CD14-positive monocyte (primary cell): ENCODE results near the gene KMT2C. TPM values are rescaled to one million over a fixed set of nuclear protein-coding genes. Genes with fewer than 3 reads are reported as not detected.
A peak's percentile ranks its signal among the peaks of the same experiment; 100 is the strongest.

Experiments used
- DNase-seq, 3 donors: peaks; one replicate each; pipeline ENCODE4 v3.0.0-alpha.2; 2011 to 2022
- H2AFZ ChIP-seq: 2 replicates; pipeline ENCODE4 v1.6.0; 2012; ENCODE audit warnings: mild to moderate bottlenecking, low read depth, low read length, inconsistent platforms; ENCODE audit not compliant: insufficient read depth, poor library complexity, severe bottlenecking
- H3K27ac ChIP-seq, 2 donors: 1 replicate in 1 of 2; 2 replicates in 1 of 2; pipeline ENCODE4 v1.5.1; 2012 to 2013; ENCODE audit warnings: low read length in 2 of 2, control low read depth in 1 of 2, inconsistent platforms in 1 of 2, low read depth in 1 of 2, mild to moderate bottlenecking in 1 of 2
- H3K27me3 ChIP-seq, 2 donors: one replicate each; pipeline versions ENCODE4 v1.6.0 to v1.6.1; 2011 to 2013; ENCODE audit warnings: low read length in 2 of 2; ENCODE audit not compliant: control insufficient read depth in 2 of 2, insufficient read depth in 2 of 2
- H3K36me3 ChIP-seq, 2 donors: replicated peaks in 1 of 2; 1 replicate in 1 of 2; 2 replicates in 1 of 2; pipeline versions ENCODE4 v1.5.1 to v1.6.1; 2012 to 2013; ENCODE audit warnings: low read length in 2 of 2, control low read depth in 1 of 2, inconsistent platforms in 1 of 2, mild to moderate bottlenecking in 1 of 2; ENCODE audit not compliant: insufficient read depth in 2 of 2, control insufficient read depth in 1 of 2
- H3K4me1 ChIP-seq, 2 donors: 1 replicate in 1 of 2; 2 replicates in 1 of 2; pipeline versions ENCODE4 v1.5.1 to v1.6.1; 2012 to 2013; ENCODE audit warnings: low read length in 2 of 2, control low read depth in 1 of 2, inconsistent platforms in 1 of 2, mild to moderate bottlenecking in 1 of 2, moderate library complexity in 1 of 2; ENCODE audit not compliant: insufficient read depth in 2 of 2, control insufficient read depth in 1 of 2
- H3K4me2 ChIP-seq: replicated peaks from 2 replicates; pipeline ENCODE3; 2012; ENCODE audit warnings: low read length, moderate library complexity, mild to moderate bottlenecking; ENCODE audit not compliant: poor library complexity, severe bottlenecking; ENCODE audit errors: extremely low read depth
- H3K4me3 ChIP-seq, 3 experiments: fragments of 200-600 bp in 1 of 3; sonication (generic) in 1 of 3; replicated peaks in 1 of 3; 1 replicate in 2 of 3; 2 replicates in 1 of 3; pipeline ENCODE4 v1.5.1; 2011 to 2013; ENCODE audit warnings: low read length in 3 of 3, mild to moderate bottlenecking in 3 of 3, control low read depth in 2 of 3, low read depth in 2 of 3, inconsistent platforms in 1 of 3, moderate library complexity in 1 of 3
- H3K79me2 ChIP-seq: 2 replicates; pipeline ENCODE4 v1.6.0; 2012; ENCODE audit warnings: mild to moderate bottlenecking, control low read depth, inconsistent platforms, low read length, moderate library complexity; ENCODE audit not compliant: insufficient read depth
- H3K9ac ChIP-seq: 2 replicates; pipeline ENCODE4 v1.6.0; 2017; ENCODE audit warnings: low read length, mild to moderate bottlenecking; ENCODE audit not compliant: insufficient read depth, poor library complexity, severe bottlenecking
- H3K9me3 ChIP-seq, 2 donors: replicated peaks in 1 of 2; 1 replicate in 1 of 2; 2 replicates in 1 of 2; pipeline versions ENCODE4 v1.5.1 to v1.6.1; 2012 to 2013; ENCODE audit warnings: low read length in 2 of 2, control low read depth in 1 of 2; ENCODE audit not compliant: control insufficient read depth in 1 of 2, insufficient read depth in 1 of 2
- H4K20me1 ChIP-seq: 2 replicates; pipeline ENCODE4 v1.6.0; 2012; ENCODE audit warnings: mild to moderate bottlenecking, low read length, control low read depth, moderate library complexity; ENCODE audit not compliant: insufficient read depth
- H3K27ac Mint-ChIP-seq, 7 donors: one replicate each; pipeline ENCODE4 v1.8.0; 2020; ENCODE audit warnings: mild to moderate bottlenecking in 7 of 7, mixed read lengths in 7 of 7, moderate library complexity in 6 of 7, inconsistent platforms in 2 of 7
- H3K27me3 Mint-ChIP-seq, 3 donors: one replicate each; pipeline ENCODE4 v1.8.0; 2021 to 2022; ENCODE audit warnings: low read depth in 3 of 3, mild to moderate bottlenecking in 3 of 3, mixed read lengths in 3 of 3, moderate library complexity in 3 of 3, inconsistent platforms in 1 of 3
- H3K36me3 Mint-ChIP-seq, 2 donors: one replicate each; pipeline ENCODE4 v1.8.0; 2020; ENCODE audit warnings: mixed read lengths in 2 of 2, inconsistent platforms in 1 of 2, mild to moderate bottlenecking in 1 of 2
- H3K4me1 Mint-ChIP-seq: one replicate; pipeline ENCODE4 v1.8.0; 2020; ENCODE audit warnings: mild to moderate bottlenecking, mixed read lengths
- H3K4me3 Mint-ChIP-seq, 2 donors: one replicate each; pipeline ENCODE4 v1.8.0; 2020; ENCODE audit warnings: mild to moderate bottlenecking in 2 of 2, mixed read lengths in 2 of 2, moderate library complexity in 1 of 2
- H3K9me3 Mint-ChIP-seq, 7 donors: one replicate each; pipeline ENCODE4 v1.8.0; 2020 to 2022; ENCODE audit warnings: mixed read lengths in 7 of 7, mild to moderate bottlenecking in 6 of 7, moderate library complexity in 6 of 7, inconsistent platforms in 2 of 7
- CTCF ChIP-seq: fragments of 200-600 bp; IDR thresholded peaks from one replicate; pipeline ENCODE4 v1.8.0; 2022; ENCODE audit warnings: antibody characterized with exemption, mild to moderate bottlenecking
- WGBS: methylation state at CpG from one replicate; pipeline ENCODE4 v1.1.5; 2013; ENCODE audit warnings: missing lambda C conversion rate; ENCODE audit not compliant: insufficient coverage; 5-methylcytosine and 5-hydroxymethylcytosine counted together
- intact Hi-C, 2 donors: fragments of 100-400 bp; cut with micrococcal nuclease; formaldehyde crosslinking; loops; one replicate each; pipeline versions ENCODE4 v1.15.0 to v1.15.1; 2023
- polyA plus RNA-seq, 3 donors: library from polyadenylated mRNA; depleted of rRNA in 1 of 3; unstranded in 2 of 3; stranded (reverse) in 1 of 3; fragments of 300-500 nt in 2 of 3; fragments of >200 nt in 1 of 3; fragmentation: Illumina TruSeq in 2 of 3; gene quantifications; 1 replicate in 2 of 3; 2 replicates in 1 of 3; pipeline ENCODE4 v1.2.3, GENCODE V29; 2012 to 2021

KMT2C gene
- polyA plus RNA-seq, 3 donors, result 4.5 to 26.1 (median 7.3) TPM

- H3K36me3 Mint-ChIP-seq, result peaks cover 87 to 95% of the 10 kb centered on the region in 2 donors
- TF ChIP-seq CTCF, result no peak
- 100% methylated on average over 1 of the region's 2 CpGs for WGBS
Measured at GRCh38 chr7:152140560-152140959, 295.2 kb downstream of the KMT2C start.

GRCh38 chr7:152140067-152140466 is 295.7 kb downstream of the KMT2C start:
- TF ChIP-seq CTCF, result no peak
- Histone ChIP-seq H3K4me3 (no peak overlapping the region), H3K9me3 (no peaks in the 10 kb centered on the region), H4K20me1 (peaks cover 47% of the 10 kb centered on the region), H3K4me1 (no peaks in the 10 kb centered on the region), H3K79me2 (no peaks in the 10 kb centered on the region), H3K4me2 (no peak overlapping the region), H3K36me3 (peaks cover 82 to 100% of the 10 kb centered on the region in 2 donors), H3K9ac (no peak overlapping the region), H3K27me3 (no peaks in the 10 kb centered on the region), H2AFZ (no peak overlapping the region), H3K27ac (no peak overlapping the region)
- Mint-ChIP-seq H3K9me3 (peaks cover 0 to 2% (median 0%) of the 10 kb centered on the region in 7 donors), H3K27me3 (no peaks in the 10 kb centered on the region), H3K27ac (peak overlapping the region in 1 of 7 donors; percentile 6), H3K36me3 (peaks cover 84 to 90% of the 10 kb centered on the region in 2 donors), H3K4me3 (no peak overlapping the region), H3K4me1 (no peaks in the 10 kb centered on the region)
- no peak for DNase-seq
- WGBS, result no CpG with 5 or more reads among the region's 4 CpGs
- intact Hi-C loops, result no loop called here

More at GRCh38 chr7:152140560-152140959, 295.2 kb downstream of the KMT2C start:
- H3K27me3 ChIP-seq, result no peaks in the 10 kb centered on the region
- H3K9me3 Mint-ChIP-seq, result peaks cover 0 to 2% (median 0%) of the 10 kb centered on the region in 7 donors
- peaks cover 87 to 100% of the 10 kb centered on the region in 2 donors for H3K36me3 ChIP-seq
- H3K4me1 Mint-ChIP-seq, result no peaks in the 10 kb centered on the region
- H3K9me3 ChIP-seq, result no peaks in the 10 kb centered on the region
- H3K27ac Mint-ChIP-seq, result peak overlapping the region in 1 of 7 donors; percentile 18
- H2AFZ ChIP-seq, result no peak overlapping the region
- no peak overlapping the region for H3K4me2 ChIP-seq
- no peaks in the 10 kb centered on the region for H3K79me2 ChIP-seq
- no peak overlapping the region for H3K9ac ChIP-seq
- no peak for DNase-seq
- no peaks in the 10 kb centered on the region for H3K4me1 ChIP-seq
- intact Hi-C loops, result no loop called here
- no peaks in the 10 kb centered on the region for H3K27me3 Mint-ChIP-seq
- H3K4me3 ChIP-seq, result no peak overlapping the region
- no peak overlapping the region for H3K27ac ChIP-seq
- H4K20me1 ChIP-seq, result peaks cover 52% of the 10 kb centered on the region
- no peak overlapping the region for H3K4me3 Mint-ChIP-seq
